ENCODE data around the gene SOX8. TPM values are rescaled to one million over a fixed set of nuclear protein-coding genes. Genes with fewer than 3 reads are reported as not detected.

Gene SOX8
- total and polyA plus RNA-seq, 2 experiments from 2014 or later = 5.7 to 26.2 TPM

DNA sequence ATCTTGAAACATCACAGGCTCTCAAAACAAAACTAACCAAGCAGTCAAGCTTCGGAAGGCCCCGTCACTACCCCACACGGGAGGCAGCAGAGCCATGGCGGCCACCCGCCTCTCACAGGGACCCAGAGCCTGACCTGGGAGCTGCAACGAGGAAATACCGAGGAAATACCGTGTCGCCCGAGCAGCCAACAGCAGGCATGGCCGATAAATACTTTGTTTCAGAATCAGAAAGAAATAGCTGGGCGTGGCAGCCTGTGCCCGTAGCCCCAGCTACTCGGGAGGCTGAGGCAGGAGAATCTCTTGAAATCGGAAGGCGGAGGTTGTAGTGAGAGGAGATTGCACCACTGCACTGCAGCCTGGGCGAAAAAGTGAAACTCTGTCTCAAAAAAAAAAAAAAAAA, 17.7 kb upstream of the SOX8 start (continued):
- TF ChIP-seq CTCF (conservative IDR thresholded peaks at IDR 0.05; ENCODE audit: low read depth in 2 of 2) = no peak
- no peak for TF ChIP-seq CREB1 (CRISPR knock-in tag; IDR thresholded peaks at IDR 0.05; ENCODE audit: low read depth)

DNA sequence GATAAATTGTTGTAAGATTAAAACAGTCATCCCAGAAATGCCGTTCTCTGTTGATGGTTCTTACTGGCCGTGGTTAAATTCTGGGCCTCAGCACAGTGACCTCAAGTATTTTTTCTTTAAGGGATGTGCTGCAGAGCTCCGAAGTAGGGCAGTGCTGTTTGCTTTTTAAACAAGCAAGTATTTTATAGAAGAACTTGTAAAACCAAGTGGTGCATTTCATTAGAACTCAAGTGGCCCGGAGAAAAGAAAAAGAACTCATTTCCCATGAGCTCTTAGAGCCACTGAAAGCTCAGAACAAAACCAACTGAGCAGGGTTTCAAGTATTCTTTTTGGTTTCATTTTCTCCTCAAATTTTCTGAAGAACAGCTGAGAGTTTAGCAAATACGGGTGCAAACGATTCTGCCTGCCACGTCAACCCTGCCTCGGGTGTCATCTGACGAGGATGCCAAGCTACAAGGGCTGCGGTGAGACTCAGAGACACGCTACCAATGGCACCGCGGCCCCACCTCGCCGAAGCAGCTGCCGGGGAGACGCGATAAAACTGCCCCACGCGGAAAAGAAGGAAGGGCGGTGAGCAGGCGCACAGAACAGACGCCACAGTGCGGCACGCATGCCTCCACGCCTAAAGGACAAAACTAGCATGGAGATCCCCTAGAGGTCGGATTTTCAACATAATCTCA, 17.1 kb upstream of the SOX8 start:
- Mint-ChIP-seq H3K4me1 (peaks cover 6% of the 10 kb centered on the region), H3K36me3 (ENCODE audit: low read depth) (peaks cover 6% of the 10 kb centered on the region; the same call in 1 of the 3 replicates), H3K4me3 (no peak overlapping the region), H3K27me3 (ENCODE audit: insufficient read depth, low read depth, poor library complexity) (peaks cover 11% of the 10 kb centered on the region), H3K9me3 (peaks cover 10% of the 10 kb centered on the region; the same call in 2 of the 3 replicates), H3K27ac (no peak overlapping the region)
- H4K20me1 ChIP-seq (replicated peaks; ENCODE audit: insufficient read depth) = 0 out of 2 replicates have a peak, but pooled peaks cover 4% of the 10 kb centered on the region
- no peaks in the 10 kb centered on the region for H3K27me3 ChIP-seq (ENCODE audit: insufficient read depth)
- 0 out of 2 replicates have a peak, but pooled peaks cover 2% of the 10 kb centered on the region for H3F3A ChIP-seq (replicated peaks; ENCODE audit: low read depth)
- H3K4me1 ChIP-seq (ENCODE audit: insufficient read depth) = no peaks in the 10 kb centered on the region
- H3K4me3 ChIP-seq = no peak overlapping the region
- no peaks in the 10 kb centered on the region for H3K9me2 ChIP-seq (ENCODE audit: insufficient read depth)
- DNase-seq (ENCODE audit: low spot score) (no peak), ATAC-seq (no peak)
- H2AFZ ChIP-seq = no peak overlapping the region
- H3K79me2 ChIP-seq (replicated peaks; ENCODE audit: insufficient read depth) = no peaks in the 10 kb centered on the region
- H3K4me2 ChIP-seq = no peak overlapping the region
- no peaks in the 10 kb centered on the region for H3K36me3 ChIP-seq (ENCODE audit: insufficient read depth)
- no peak overlapping the region for H3K27ac ChIP-seq (ENCODE audit: low read depth)
- TF ChIP-seq POLR2AphosphoS5 (IDR thresholded peaks at IDR 0.05; ENCODE audit: low read depth) = no peak
- TF ChIP-seq EZH2phosphoT487 (IDR thresholded peaks at IDR 0.05; ENCODE audit: unreplicated experiment) = no peak
- no peak for TF ChIP-seq REST (IDR thresholded peaks at IDR 0.05; ENCODE audit: unreplicated experiment)
- no peak for TF ChIP-seq JUNB (IDR thresholded peaks at IDR 0.05; ENCODE audit: unreplicated experiment)
- TF ChIP-seq, protein P1, sequence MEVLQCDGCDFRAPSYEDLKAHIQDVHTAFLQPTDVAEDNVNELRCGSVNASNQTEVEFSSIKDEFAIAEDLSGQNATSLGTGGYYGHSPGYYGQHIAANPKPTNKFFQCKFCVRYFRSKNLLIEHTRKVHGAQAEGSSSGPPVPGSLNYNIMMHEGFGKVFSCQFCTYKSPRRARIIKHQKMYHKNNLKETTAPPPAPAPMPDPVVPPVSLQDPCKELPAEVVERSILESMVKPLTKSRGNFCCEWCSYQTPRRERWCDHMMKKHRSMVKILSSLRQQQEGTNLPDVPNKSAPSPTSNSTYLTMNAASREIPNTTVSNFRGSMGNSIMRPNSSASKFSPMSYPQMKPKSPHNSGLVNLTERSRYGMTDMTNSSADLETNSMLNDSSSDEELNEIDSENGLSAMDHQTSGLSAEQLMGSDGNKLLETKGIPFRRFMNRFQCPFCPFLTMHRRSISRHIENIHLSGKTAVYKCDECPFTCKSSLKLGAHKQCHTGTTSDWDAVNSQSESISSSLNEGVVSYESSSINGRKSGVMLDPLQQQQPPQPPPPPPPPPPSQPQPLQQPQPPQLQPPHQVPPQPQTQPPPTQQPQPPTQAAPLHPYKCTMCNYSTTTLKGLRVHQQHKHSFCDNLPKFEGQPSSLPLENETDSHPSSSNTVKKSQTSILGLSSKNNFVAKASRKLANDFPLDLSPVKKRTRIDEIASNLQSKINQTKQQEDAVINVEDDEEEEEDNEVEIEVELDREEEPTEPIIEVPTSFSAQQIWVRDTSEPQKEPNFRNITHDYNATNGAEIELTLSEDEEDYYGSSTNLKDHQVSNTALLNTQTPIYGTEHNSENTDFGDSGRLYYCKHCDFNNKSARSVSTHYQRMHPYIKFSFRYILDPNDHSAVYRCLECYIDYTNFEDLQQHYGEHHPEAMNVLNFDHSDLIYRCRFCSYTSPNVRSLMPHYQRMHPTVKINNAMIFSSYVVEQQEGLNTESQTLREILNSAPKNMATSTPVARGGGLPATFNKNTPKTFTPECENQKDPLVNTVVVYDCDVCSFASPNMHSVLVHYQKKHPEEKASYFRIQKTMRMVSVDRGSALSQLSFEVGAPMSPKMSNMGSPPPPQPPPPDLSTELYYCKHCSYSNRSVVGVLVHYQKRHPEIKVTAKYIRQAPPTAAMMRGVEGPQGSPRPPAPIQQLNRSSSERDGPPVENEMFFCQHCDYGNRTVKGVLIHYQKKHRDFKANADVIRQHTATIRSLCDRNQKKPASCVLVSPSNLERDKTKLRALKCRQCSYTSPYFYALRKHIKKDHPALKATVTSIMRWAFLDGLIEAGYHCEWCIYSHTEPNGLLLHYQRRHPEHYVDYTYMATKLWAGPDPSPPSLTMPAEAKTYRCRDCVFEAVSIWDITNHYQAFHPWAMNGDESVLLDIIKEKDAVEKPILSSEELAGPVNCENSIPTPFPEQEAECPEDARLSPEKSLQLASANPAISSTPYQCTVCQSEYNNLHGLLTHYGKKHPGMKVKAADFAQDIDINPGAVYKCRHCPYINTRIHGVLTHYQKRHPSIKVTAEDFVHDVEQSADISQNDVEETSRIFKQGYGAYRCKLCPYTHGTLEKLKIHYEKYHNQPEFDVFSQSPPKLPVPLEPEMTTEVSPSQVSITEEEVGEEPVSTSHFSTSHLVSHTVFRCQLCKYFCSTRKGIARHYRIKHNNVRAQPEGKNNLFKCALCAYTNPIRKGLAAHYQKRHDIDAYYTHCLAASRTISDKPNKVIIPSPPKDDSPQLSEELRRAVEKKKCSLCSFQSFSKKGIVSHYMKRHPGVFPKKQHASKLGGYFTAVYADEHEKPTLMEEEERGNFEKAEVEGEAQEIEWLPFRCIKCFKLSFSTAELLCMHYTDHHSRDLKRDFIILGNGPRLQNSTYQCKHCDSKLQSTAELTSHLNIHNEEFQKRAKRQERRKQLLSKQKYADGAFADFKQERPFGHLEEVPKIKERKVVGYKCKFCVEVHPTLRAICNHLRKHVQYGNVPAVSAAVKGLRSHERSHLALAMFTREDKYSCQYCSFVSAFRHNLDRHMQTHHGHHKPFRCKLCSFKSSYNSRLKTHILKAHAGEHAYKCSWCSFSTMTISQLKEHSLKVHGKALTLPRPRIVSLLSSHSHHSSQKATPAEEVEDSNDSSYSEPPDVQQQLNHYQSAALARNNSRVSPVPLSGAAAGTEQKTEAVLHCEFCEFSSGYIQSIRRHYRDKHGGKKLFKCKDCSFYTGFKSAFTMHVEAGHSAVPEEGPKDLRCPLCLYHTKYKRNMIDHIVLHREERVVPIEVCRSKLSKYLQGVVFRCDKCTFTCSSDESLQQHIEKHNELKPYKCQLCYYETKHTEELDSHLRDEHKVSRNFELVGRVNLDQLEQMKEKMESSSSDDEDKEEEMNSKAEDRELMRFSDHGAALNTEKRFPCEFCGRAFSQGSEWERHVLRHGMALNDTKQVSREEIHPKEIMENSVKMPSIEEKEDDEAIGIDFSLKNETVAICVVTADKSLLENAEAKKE (CRISPR knock-in tag; IDR thresholded peaks at IDR 0.05) = no peak
- TF ChIP-seq, protein P2, sequence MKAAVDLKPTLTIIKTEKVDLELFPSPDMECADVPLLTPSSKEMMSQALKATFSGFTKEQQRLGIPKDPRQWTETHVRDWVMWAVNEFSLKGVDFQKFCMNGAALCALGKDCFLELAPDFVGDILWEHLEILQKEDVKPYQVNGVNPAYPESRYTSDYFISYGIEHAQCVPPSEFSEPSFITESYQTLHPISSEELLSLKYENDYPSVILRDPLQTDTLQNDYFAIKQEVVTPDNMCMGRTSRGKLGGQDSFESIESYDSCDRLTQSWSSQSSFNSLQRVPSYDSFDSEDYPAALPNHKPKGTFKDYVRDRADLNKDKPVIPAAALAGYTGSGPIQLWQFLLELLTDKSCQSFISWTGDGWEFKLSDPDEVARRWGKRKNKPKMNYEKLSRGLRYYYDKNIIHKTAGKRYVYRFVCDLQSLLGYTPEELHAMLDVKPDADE (IDR thresholded peaks at IDR 0.05) = no peak
- no peak for TF ChIP-seq STAT1 (IDR thresholded peaks at IDR 0.05; ENCODE audit: unreplicated experiment)
- TF ChIP-seq CTCF (conservative IDR thresholded peaks at IDR 0.05; ENCODE audit: low read depth in 2 of 2) = no peak
